ENCODE results near the gene ITSN2. TPM values are rescaled to one million over a fixed set of nuclear protein-coding genes. Genes with fewer than 3 reads are reported as not detected.

Gene ITSN2
- total and polyA plus RNA-seq, 2 of the 8 experiments (the other 6 are each of a cell fraction or from before 2014, with no cell fraction given), result 9.3 to 17.0 TPM

DNA sequence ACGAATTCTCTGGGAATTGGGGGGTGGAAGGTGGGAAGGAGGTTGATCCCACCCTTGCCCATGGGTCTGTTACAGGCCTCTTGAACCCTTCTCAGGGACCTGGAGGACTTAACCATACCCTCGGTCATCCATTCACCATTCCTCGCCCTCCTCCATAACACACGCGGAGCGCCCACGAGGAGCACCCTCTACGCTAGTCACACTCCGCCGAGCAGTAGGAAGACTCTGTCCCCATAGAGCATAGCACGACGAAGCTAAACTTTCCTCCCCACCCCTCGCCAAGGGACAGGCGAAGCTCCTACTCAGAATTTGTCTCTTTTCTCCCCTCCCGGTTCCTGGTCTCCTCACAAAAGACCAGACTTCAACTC lies 611 bp upstream of the ITSN2 start:
- TF ChIP-seq, protein P1, sequence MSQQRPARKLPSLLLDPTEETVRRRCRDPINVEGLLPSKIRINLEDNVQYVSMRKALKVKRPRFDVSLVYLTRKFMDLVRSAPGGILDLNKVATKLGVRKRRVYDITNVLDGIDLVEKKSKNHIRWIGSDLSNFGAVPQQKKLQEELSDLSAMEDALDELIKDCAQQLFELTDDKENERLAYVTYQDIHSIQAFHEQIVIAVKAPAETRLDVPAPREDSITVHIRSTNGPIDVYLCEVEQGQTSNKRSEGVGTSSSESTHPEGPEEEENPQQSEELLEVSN (IDR thresholded peaks at IDR 0.05), result peak; percentile 41; the same call in 1 of the 2 replicates
- TF ChIP-seq, protein P2, sequence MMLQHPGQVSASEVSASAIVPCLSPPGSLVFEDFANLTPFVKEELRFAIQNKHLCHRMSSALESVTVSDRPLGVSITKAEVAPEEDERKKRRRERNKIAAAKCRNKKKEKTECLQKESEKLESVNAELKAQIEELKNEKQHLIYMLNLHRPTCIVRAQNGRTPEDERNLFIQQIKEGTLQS (IDR thresholded peaks at IDR 0.05; ENCODE audit: insufficient read depth, low read depth, low read length), result no peak
- no peak for FAIRE-seq
- no peak overlapping the region; a peak in 1 of 7 replicates for H3K9ac ChIP-seq (replicated peaks in 1 of 4; ENCODE audit: extremely low read depth in 1 of 4, low read depth in 3 of 4, low read length in 3 of 4)

More for the DNA sequence above, 611 bp upstream of the ITSN2 start:
- 82% methylated on average over 15 of the region's 15 CpGs; no CpG with 5 or more reads in 1 of the 2 experiments for WGBS, 2 experiments (ENCODE audit: extremely low coverage in 1 of 2, insufficient coverage in 1 of 2, insufficient read length in 1 of 2, insufficient replicate concordance in 2 of 2, low coverage in 1 of 2, low lambda C conversion rate in 2 of 2, missing lambda C conversion rate in 1 of 2)
- H3K56ac ChIP-seq (replicated peaks; ENCODE audit: insufficient read length, low read depth, low read length), result no peak overlapping the region
- ChIA-PET POLR2A (ENCODE audit: partially characterized antibody) (interaction anchor here (1.0 to 1.7 kb wide), 7 partner anchors 10 to 436 kb away, joined by 3 to 6 read pairs (median 4); partner anchors contain the start of gene TP53I3), CTCF (ENCODE audit: partially characterized antibody) (interaction anchor here (0.5 to 1.4 kb wide), 4 partner anchors 10 to 278 kb away, joined by 3 to 4 read pairs (median 3); no protein-coding TSS in a partner anchor)
- peaks cover 6% of the 10 kb centered on the region; the same call in 1 of the 2 replicates for H3K23me2 ChIP-seq (ENCODE audit: low read depth, low read length)
- 0 out of 2 replicates have a peak overlapping the region, but pooled peaks have one; percentile 13 for H2BK15ac ChIP-seq (ENCODE audit: low read length)
- H3K23ac ChIP-seq (ENCODE audit: insufficient read length), result no peak overlapping the region
- 0 out of 2 replicates have a peak overlapping the region, but pooled peaks have one; percentile 13 for H2BK20ac ChIP-seq (ENCODE audit: low read length)
- H4K91ac ChIP-seq (replicated peaks; ENCODE audit: insufficient read length, low read length), result peak overlapping the region; percentile 92
- H2BK120ac ChIP-seq (replicated peaks; ENCODE audit: low read depth, low read length), result peak overlapping the region; percentile 0
- H2BK12ac ChIP-seq (ENCODE audit: low read depth, low read length), result peak overlapping the region; percentile 97; the same call in 1 of the 2 replicates
- peaks cover 2 to 6% (median 4%) of the 10 kb centered on the region in 4 experiments; a peak in 4 of 7 replicates for H3K4me1 ChIP-seq (replicated peaks in 1 of 4; ENCODE audit: control insufficient read depth in 3 of 4, insufficient read depth in 4 of 4, low read length in 3 of 4)
- peak overlapping the region; percentile 58 to 77 (median 76); a peak in 6 of 8 replicates for H3K4me3 ChIP-seq (ENCODE audit: extremely low read depth in 1 of 4, insufficient read depth in 2 of 4, low read depth in 3 of 4, low read length in 4 of 4)
- H4K8ac ChIP-seq (ENCODE audit: extremely low read depth, insufficient read depth, low read length), result peak overlapping the region; percentile 62; the same call in 1 of the 2 replicates
- peak overlapping the region; percentile 86 for H2AFZ ChIP-seq (ENCODE audit: low read length)
- H2BK5ac ChIP-seq (ENCODE audit: low read depth, low read length), result peak overlapping the region; percentile 63; the same call in 1 of the 2 replicates
- H4K5ac ChIP-seq (ENCODE audit: insufficient read length, low read depth, low read length), result no peak overlapping the region
- no peak overlapping the region for H2AK5ac ChIP-seq (ENCODE audit: low read depth, low read length)
- no peaks in the 10 kb centered on the region for H3K79me1 ChIP-seq (ENCODE audit: low read depth, low read length)
- H3K4ac ChIP-seq (replicated peaks; ENCODE audit: insufficient read length, low read depth, low read length), result peak overlapping the region; percentile 70
- H3K18ac ChIP-seq (ENCODE audit: extremely low read depth, low read length), result peak overlapping the region; percentile 24; the same call in 1 of the 2 replicates
- no peaks in the 10 kb centered on the region for H4K20me1 ChIP-seq (replicated peaks in 1 of 2; ENCODE audit: control insufficient read depth in 1 of 2, insufficient read depth in 2 of 2, low read length in 2 of 2)
- no peak for DNase-seq (ENCODE audit: low read depth in 1 of 2, low spot score in 2 of 2)
- H3K36me3 ChIP-seq (ENCODE audit: control insufficient read depth in 2 of 4, insufficient read depth in 4 of 4, low read length in 3 of 4), result no peaks in the 10 kb centered on the region
- no peak overlapping the region for H3K14ac ChIP-seq (ENCODE audit: insufficient read length)
- H3K27ac ChIP-seq (ENCODE audit: low read depth, low read length), result no peak overlapping the region
- peaks cover 0 to 3% (median 0%) of the 10 kb centered on the region in 4 experiments; a peak in 1 of 7 replicates for H3K27me3 ChIP-seq (replicated peaks in 1 of 4; ENCODE audit: control insufficient read depth in 3 of 4, extremely low read depth in 1 of 4, insufficient read depth in 3 of 4, low read length in 3 of 4)
- H3K79me2 ChIP-seq (ENCODE audit: control insufficient read depth in 1 of 2, insufficient read depth in 2 of 2, low read length in 2 of 2), result no peaks in the 10 kb centered on the region; a peak in 1 of 4 replicates
- peak overlapping the region; percentile 66 to 87 for H3K4me2 ChIP-seq (ENCODE audit: insufficient read depth in 1 of 2, low read depth in 2 of 2, low read length in 2 of 2)
- H3K9me3 ChIP-seq (ENCODE audit: insufficient read depth in 2 of 2, low read depth in 1 of 2, low read length in 1 of 2), result no peaks in the 10 kb centered on the region

All from H1 (cell line).